ENCODE measurements around the gene F2RL2. TPM values are rescaled to one million over a fixed set of nuclear protein-coding genes. Genes with fewer than 3 reads are reported as not detected.

Gene F2RL2
- total RNA-seq, 1 experiment from 2014 or later = 0.28 TPM

GRCh38 chr5:76600716-76601115 lies 22.5 kb downstream of the F2RL2 start:
- Mint-ChIP-seq H3K4me1 (ENCODE audit: insufficient read depth, unreplicated experiment) (peaks cover 25% of the 10 kb centered on the region), H3K4me3 (ENCODE audit: unreplicated experiment) (no peak overlapping the region), H3K27ac (ENCODE audit: low read depth, unreplicated experiment) (no peak overlapping the region), H3K36me3 (ENCODE audit: insufficient read depth, unreplicated experiment) (no peaks in the 10 kb centered on the region), H3K9me3 (ENCODE audit: unreplicated experiment) (no peaks in the 10 kb centered on the region), H3K27me3 (ENCODE audit: insufficient read depth, unreplicated experiment) (no peaks in the 10 kb centered on the region)
- POLR2A ChIA-PET = interaction anchor here (1.7 to 2.0 kb wide), 2 partner anchors 9 to 174 kb away, joined by 3 to 10 read pairs; no protein-coding TSS in a partner anchor
- CTCF ChIA-PET = interaction anchor here (0.6 to 9.4 kb wide), 16 partner anchors 15 to 416 kb away, joined by 3 to 281 read pairs (median 4); partner anchors contain the start of gene F2RL1
- DNase-seq (ENCODE audit: unreplicated experiment) = no peak
- BruUV-seq (replicated peaks) = no TSS peak
- intact Hi-C loops (cut with micrococcal nuclease) = loop anchor here (1.0 to 10.0 kb wide), 5 partner anchors 41 to 416 kb away; partner anchors contain the start of gene F2R
- TF ChIP-seq CTCF (IDR thresholded peaks at IDR 0.05; ENCODE audit: unreplicated experiment) = no peak

- intact Hi-C loops (cut with micrococcal nuclease) = no loop called here
- Mint-ChIP-seq H3K4me3 (ENCODE audit: unreplicated experiment) (no peak overlapping the region), H3K27ac (ENCODE audit: low read depth, unreplicated experiment) (no peak overlapping the region), H3K4me1 (ENCODE audit: insufficient read depth, unreplicated experiment) (peaks cover 19% of the 10 kb centered on the region), H3K9me3 (ENCODE audit: unreplicated experiment) (no peaks in the 10 kb centered on the region), H3K27me3 (ENCODE audit: insufficient read depth, unreplicated experiment) (peaks cover 10% of the 10 kb centered on the region), H3K36me3 (ENCODE audit: insufficient read depth, unreplicated experiment) (no peaks in the 10 kb centered on the region)
- DNase-seq (ENCODE audit: unreplicated experiment) = no peak
- CTCF ChIA-PET = interaction anchor here (0.5 to 9.4 kb wide), 8 partner anchors 43 to 343 kb away, joined by 3 to 281 read pairs (median 3); no protein-coding TSS in a partner anchor
- no peak for TF ChIP-seq CTCF (IDR thresholded peaks at IDR 0.05; ENCODE audit: unreplicated experiment)
- POLR2A ChIA-PET = no interaction called here
- no TSS peak for BruUV-seq (replicated peaks)
These were observed 24.7 kb downstream of the F2RL2 start for GRCh38 chr5:76598531-76598930.

- Mint-ChIP-seq H3K4me3 (ENCODE audit: unreplicated experiment) (no peak overlapping the region), H3K36me3 (ENCODE audit: insufficient read depth, unreplicated experiment) (no peaks in the 10 kb centered on the region), H3K9me3 (ENCODE audit: unreplicated experiment) (no peaks in the 10 kb centered on the region), H3K27me3 (ENCODE audit: insufficient read depth, unreplicated experiment) (peaks cover 36% of the 10 kb centered on the region), H3K27ac (ENCODE audit: low read depth, unreplicated experiment) (no peak overlapping the region), H3K4me1 (ENCODE audit: insufficient read depth, unreplicated experiment) (no peaks in the 10 kb centered on the region)
- TF ChIP-seq CTCF (IDR thresholded peaks at IDR 0.05; ENCODE audit: unreplicated experiment) = no peak
- CTCF ChIA-PET = interaction anchor here (0.6 to 2.8 kb wide), 3 partner anchors 13 to 179 kb away, joined by 3 to 17 read pairs (median 4); no protein-coding TSS in a partner anchor
- intact Hi-C loops (cut with micrococcal nuclease) = no loop called here
- no peak for DNase-seq (ENCODE audit: unreplicated experiment)
- POLR2A ChIA-PET = interaction anchor here (0.6 kb wide), 1 partner anchor 226 kb away, joined by 3 read pairs; no protein-coding TSS in a partner anchor
- BruUV-seq (replicated peaks) = no TSS peak
These were observed 27.3 kb downstream of the F2RL2 start for GRCh38 chr5:76595755-76596481.

GRCh38 chr5:76594107-76594506 lies 29.1 kb downstream of the F2RL2 start:
- no peak for DNase-seq (ENCODE audit: unreplicated experiment)
- Mint-ChIP-seq H3K27ac (ENCODE audit: low read depth, unreplicated experiment) (no peak overlapping the region), H3K9me3 (ENCODE audit: unreplicated experiment) (no peaks in the 10 kb centered on the region), H3K27me3 (ENCODE audit: insufficient read depth, unreplicated experiment) (peaks cover 51% of the 10 kb centered on the region), H3K4me1 (ENCODE audit: insufficient read depth, unreplicated experiment) (no peaks in the 10 kb centered on the region), H3K36me3 (ENCODE audit: insufficient read depth, unreplicated experiment) (no peaks in the 10 kb centered on the region), H3K4me3 (ENCODE audit: unreplicated experiment) (no peak overlapping the region)
- intact Hi-C loops (cut with micrococcal nuclease) = no loop called here
- BruUV-seq (replicated peaks) = no TSS peak
- ChIA-PET POLR2A (no interaction called here), CTCF (interaction anchor here (0.7 to 2.8 kb wide), 5 partner anchors 11 to 181 kb away, joined by 3 to 17 read pairs (median 3); no protein-coding TSS in a partner anchor)
- no peak for TF ChIP-seq CTCF (IDR thresholded peaks at IDR 0.05; ENCODE audit: unreplicated experiment)
